H1 (cell line): Measurements from ENCODE around the gene PSME4. TPM values are rescaled to one million over a fixed set of nuclear protein-coding genes. Genes with fewer than 3 reads are reported as not detected.

Experiments
- CTCF ChIA-PET: fragments of 300-600 bp; sonication (Branson Sonifier 250); formaldehyde crosslinking; loops from one replicate; lab custom pipeline; 2021; ENCODE audit not compliant: partially characterized antibody; lab: Charles Lee
- POLR2A ChIA-PET: fragments of 300-600 bp; sonication (Branson Sonifier 250); formaldehyde crosslinking; loops from one replicate; lab custom pipeline; 2021; ENCODE audit warnings: inconsistent platforms; ENCODE audit not compliant: partially characterized antibody; lab: Charles Lee
- DNase-seq, 2 experiments: peaks; one replicate each; pipeline versions ENCODE4 v3.0.0 to v3.0.0-alpha.2; 2010 to 2022; ENCODE audit warnings: low spot score in 2 of 2, low read depth in 1 of 2, mixed read lengths in 1 of 2
- FAIRE-seq: peaks from 2 replicates; lab custom pipeline; 2011; peaks lifted over from hg19 to GRCh38; lab: Jason Lieb, UNC
- H2AFZ ChIP-seq: 2 replicates; pipeline ENCODE4 v1.8.1; 2012; ENCODE audit warnings: low read length, inconsistent platforms
- H2AK5ac ChIP-seq: 2 replicates; pipeline ENCODE4 v1.6.1; 2013; ENCODE audit warnings: low read depth, low read length
- H2BK120ac ChIP-seq: replicated peaks from 2 replicates; pipeline ENCODE3; 2013; ENCODE audit warnings: low read depth, low read length, inconsistent platforms
- H2BK12ac ChIP-seq: 2 replicates; pipeline ENCODE4 v1.6.1; 2013; ENCODE audit warnings: low read depth, low read length
- H2BK15ac ChIP-seq: 2 replicates; pipeline ENCODE4 v1.6.1; 2013; ENCODE audit warnings: low read length
- H2BK20ac ChIP-seq: 2 replicates; pipeline ENCODE4 v1.6.1; 2013; ENCODE audit warnings: low read length
- H2BK5ac ChIP-seq: 2 replicates; pipeline ENCODE4 v1.6.1; 2013; ENCODE audit warnings: low read depth, low read length
- H3K14ac ChIP-seq: 2 replicates; pipeline ENCODE4 v1.6.1; 2013; ENCODE audit warnings: inconsistent platforms; ENCODE audit not compliant: insufficient read length
- H3K18ac ChIP-seq: 2 replicates; pipeline ENCODE4 v1.6.1; 2013; ENCODE audit warnings: low read length; ENCODE audit errors: extremely low read depth
- H3K23ac ChIP-seq: 2 replicates; pipeline ENCODE4 v1.6.1; 2013; ENCODE audit warnings: inconsistent platforms; ENCODE audit not compliant: insufficient read length
- H3K23me2 ChIP-seq: 2 replicates; pipeline ENCODE4 v1.6.1; 2013; ENCODE audit warnings: low read depth, low read length
- H3K27ac ChIP-seq: 2 replicates; pipeline ENCODE4 v1.6.1; 2011; ENCODE audit warnings: low read depth, low read length, inconsistent platforms
- H3K27me3 ChIP-seq, 4 experiments: replicated peaks in 1 of 4; 1 replicate in 1 of 4; 2 replicates in 3 of 4; pipeline versions ENCODE4 v1.6.1 to v1.8.1; 2011 to 2013; ENCODE audit warnings: low read length in 3 of 4, mild to moderate bottlenecking in 3 of 4, inconsistent platforms in 2 of 4, mixed read lengths in 2 of 4, moderate library complexity in 1 of 4; ENCODE audit not compliant: control insufficient read depth in 3 of 4, insufficient read depth in 3 of 4; ENCODE audit errors: extremely low read depth in 1 of 4
- H3K36me3 ChIP-seq, 4 experiments: 2 replicates each; pipeline versions ENCODE4 v1.6.1 to v1.8.1; 2011 to 2013; ENCODE audit warnings: mild to moderate bottlenecking in 4 of 4, low read length in 3 of 4, moderate library complexity in 2 of 4, control low read depth in 1 of 4, inconsistent platforms in 1 of 4; ENCODE audit not compliant: insufficient read depth in 4 of 4, control insufficient read depth in 2 of 4
- H3K4ac ChIP-seq: replicated peaks from 2 replicates; pipeline ENCODE3; 2013; ENCODE audit warnings: low read length, low read depth, mixed read lengths, inconsistent platforms; ENCODE audit not compliant: insufficient read length
- H3K4me1 ChIP-seq, 4 experiments: replicated peaks in 1 of 4; 1 replicate in 1 of 4; 2 replicates in 3 of 4; pipeline versions ENCODE4 v1.6.1 to v1.8.1; 2011 to 2013; ENCODE audit warnings: low read length in 3 of 4, inconsistent platforms in 2 of 4, mixed read lengths in 1 of 4; ENCODE audit not compliant: insufficient read depth in 4 of 4, control insufficient read depth in 3 of 4
- H3K4me2 ChIP-seq, 2 experiments: 2 replicates each; pipeline versions ENCODE4 v1.6.1 to v1.8.1; 2011 to 2013; ENCODE audit warnings: low read depth in 2 of 2, low read length in 2 of 2, control low read depth in 1 of 2, inconsistent platforms in 1 of 2, mild to moderate bottlenecking in 1 of 2; ENCODE audit not compliant: insufficient read depth in 1 of 2
- H3K4me3 ChIP-seq, 4 experiments: fragments of 200-600, 300-600 bp in 1 of 4; sonication (generic), shearing (Covaris generic), sonication (Bioruptor Twin) in 1 of 4; 2 replicates each; pipeline versions ENCODE4 v1.5.1 to v1.8.1; 2011 to 2016; ENCODE audit warnings: low read length in 4 of 4, low read depth in 3 of 4, control low read depth in 2 of 4, inconsistent platforms in 2 of 4, mild to moderate bottlenecking in 2 of 4, mixed read lengths in 1 of 4, moderate library complexity in 1 of 4; ENCODE audit not compliant: insufficient read depth in 2 of 4; ENCODE audit errors: extremely low read depth in 1 of 4
- H3K56ac ChIP-seq: replicated peaks from 2 replicates; pipeline ENCODE3; 2013; ENCODE audit warnings: low read depth, mild to moderate bottlenecking, mixed read lengths, low read length, inconsistent platforms; ENCODE audit not compliant: insufficient read length
- H3K79me1 ChIP-seq: 2 replicates; pipeline ENCODE4 v1.6.1; 2013; ENCODE audit warnings: low read depth, low read length, control low read depth
- H3K79me2 ChIP-seq, 2 experiments: 2 replicates each; pipeline versions ENCODE4 v1.6.1 to v1.8.1; 2012 to 2013; ENCODE audit warnings: low read length in 2 of 2, mild to moderate bottlenecking in 2 of 2, inconsistent platforms in 1 of 2; ENCODE audit not compliant: insufficient read depth in 2 of 2, control insufficient read depth in 1 of 2
- H3K9ac ChIP-seq, 4 experiments: replicated peaks in 1 of 4; 1 replicate in 1 of 4; 2 replicates in 3 of 4; pipeline versions ENCODE4 v1.6.1 to v1.8.1; 2011 to 2013; ENCODE audit warnings: low read depth in 3 of 4, low read length in 3 of 4, control low read depth in 2 of 4, mild to moderate bottlenecking in 2 of 4, moderate library complexity in 2 of 4, inconsistent platforms in 1 of 4; ENCODE audit errors: extremely low read depth in 1 of 4
- H3K9me3 ChIP-seq, 2 experiments: 2 replicates each; pipeline versions ENCODE4 v1.6.1 to v1.8.1; 2012 to 2013; ENCODE audit warnings: mild to moderate bottlenecking in 2 of 2, moderate library complexity in 2 of 2, control low read depth in 1 of 2, inconsistent platforms in 1 of 2, low read depth in 1 of 2, low read length in 1 of 2, mixed read lengths in 1 of 2; ENCODE audit not compliant: insufficient read depth in 2 of 2
- H4K20me1 ChIP-seq, 2 experiments: replicated peaks in 1 of 2; 2 replicates each; pipeline versions ENCODE3 to v1.8.1; 2011 to 2013; ENCODE audit warnings: inconsistent platforms in 2 of 2, low read length in 2 of 2, mild to moderate bottlenecking in 1 of 2; ENCODE audit not compliant: insufficient read depth in 2 of 2, control insufficient read depth in 1 of 2
- H4K5ac ChIP-seq: 2 replicates; pipeline ENCODE4 v1.6.1; 2013; ENCODE audit warnings: low read length, low read depth, mixed read lengths, inconsistent platforms; ENCODE audit not compliant: insufficient read length
- H4K8ac ChIP-seq: 2 replicates; pipeline ENCODE4 v1.8.0; 2013; ENCODE audit warnings: mild to moderate bottlenecking, moderate library complexity, low read length, inconsistent platforms; ENCODE audit not compliant: insufficient read depth; ENCODE audit errors: extremely low read depth
- H4K91ac ChIP-seq: replicated peaks from 2 replicates; pipeline ENCODE3; 2013; ENCODE audit warnings: low read length, mixed read lengths, inconsistent platforms; ENCODE audit not compliant: insufficient read length
- E2F6 ChIP-seq: IDR thresholded peaks from 2 replicates; pipeline ENCODE4 v1.6.1; 2012; ENCODE audit warnings: inconsistent platforms
- FOSL1 ChIP-seq: IDR thresholded peaks from 2 replicates; pipeline ENCODE4 v1.6.1; 2011; ENCODE audit warnings: mild to moderate bottlenecking, low read depth, low read length, moderate library complexity; ENCODE audit not compliant: insufficient read depth
- POLR2A ChIP-seq, 2 experiments: IDR thresholded peaks; 1 replicate in 1 of 2; 2 replicates in 1 of 2; pipeline ENCODE4 v1.6.1; 2011; ENCODE audit warnings: low read depth in 2 of 2, low read length in 2 of 2, mild to moderate bottlenecking in 2 of 2; ENCODE audit errors: control extremely low read depth in 1 of 2
- SIX5 ChIP-seq: IDR thresholded peaks from 2 replicates; pipeline ENCODE4 v1.6.1; 2011; ENCODE audit warnings: mild to moderate bottlenecking, low read depth, low read length
- SP1 ChIP-seq: IDR thresholded peaks from 2 replicates; pipeline ENCODE4 v1.6.1; 2011; ENCODE audit warnings: low read depth, low read length
- SP4 ChIP-seq: IDR thresholded peaks from 2 replicates; pipeline ENCODE4 v1.6.1; 2012; ENCODE audit warnings: low read length, inconsistent platforms
- TEAD4 ChIP-seq: IDR thresholded peaks from 2 replicates; pipeline ENCODE4 v1.6.1; 2012; ENCODE audit warnings: low read depth, low read length, inconsistent platforms, mixed read lengths
- USF2 ChIP-seq: IDR thresholded peaks from 2 replicates; pipeline ENCODE4 v1.6.1; 2011; ENCODE audit warnings: low read length, improper control_type of control experiment
- WGBS, 2 experiments: shearing (Covaris generic) in 1 of 2; methylation state at CpG; one replicate each; pipeline versions ENCODE4 v1.1.6 to v1.1.7; 2013 to 2015; ENCODE audit warnings: low lambda C conversion rate in 2 of 2, mixed read lengths in 2 of 2, inconsistent platforms in 1 of 2, low coverage in 1 of 2, missing lambda C conversion rate in 1 of 2; ENCODE audit not compliant: insufficient replicate concordance in 2 of 2, insufficient coverage in 1 of 2, insufficient read length in 1 of 2; ENCODE audit errors: extremely low coverage in 1 of 2, missing lambda C conversion rate in 1 of 2; 5-methylcytosine and 5-hydroxymethylcytosine counted together
- polyA plus RNA-seq, 7 experiments: library from polyadenylated mRNA; depleted of rRNA in 3 of 7; stranded (reverse) in 5 of 7; unstranded in 2 of 7; fragments of >200 nt in 5 of 7; fragments of 200-250 nt in 2 of 7; gene quantifications; 1 replicate in 5 of 7; 2 replicates in 1 of 7; 4 replicates in 1 of 7; pipeline versions ENCODE4 v1.2.1 to v1.2.3, GENCODE V29; 2011 to 2013; ENCODE audit warnings: missing spikeins in 2 of 7, mixed read lengths in 2 of 7
- total RNA-seq: library from RNA; stranded (reverse); fragmentation: NEBNext Ultra II Directional; extraction: Animal tissue kit (Norgen Biotek cat#: 25700); gene quantifications from 2 replicates; pipeline ENCODE4 v1.2.1, GENCODE V29; 2021

Gene PSME4
- total and polyA plus RNA-seq, 2 of the 8 experiments (the other 6 are each of a cell fraction or from before 2014, with no cell fraction given), result 42.2 to 116 TPM

- 89% methylated on average over 6 of the region's 6 CpGs; no CpG with 5 or more reads in 1 of the 2 experiments for WGBS, 2 experiments
- no peak overlapping the region for H3K56ac ChIP-seq
- no peak overlapping the region for H2BK15ac ChIP-seq
- no peak overlapping the region for H2BK12ac ChIP-seq
- no peak overlapping the region for H4K91ac ChIP-seq
- peaks cover 0 to 5% (median 3%) of the 10 kb centered on the region in 4 experiments; a peak in 4 of 7 replicates for H3K4me1 ChIP-seq
- no peak overlapping the region for H2BK20ac ChIP-seq
- H4K20me1 ChIP-seq, result no peaks in the 10 kb centered on the region
- TF ChIP-seq SP1, result no peak
- no peak for TF ChIP-seq E2F6
- TF ChIP-seq SP4, result no peak
- no peak for TF ChIP-seq POLR2A (IDR thresholded peaks at IDR 0.05; ENCODE audit: control extremely low read depth in 1 of 2, low read depth in 2 of 2, low read length in 2 of 2)
- no peak for TF ChIP-seq FOSL1
- no peak for TF ChIP-seq SIX5
- TF ChIP-seq USF2, result no peak
- TF ChIP-seq TEAD4, result no peak
- TF ChIP-seq, all 59 proteins: peak for 0
- no peak for DNase-seq
- H3K23me2 ChIP-seq, result no peaks in the 10 kb centered on the region
- H2BK120ac ChIP-seq, result no peak overlapping the region
- peaks cover 0 to 5% (median 0%) of the 10 kb centered on the region in 4 experiments; a peak in 2 of 8 replicates for H3K36me3 ChIP-seq
- H3K4me3 ChIP-seq, result no peak overlapping the region
- no peak for FAIRE-seq
- no peaks in the 10 kb centered on the region for H3K27me3 ChIP-seq
- H3K79me1 ChIP-seq, result no peaks in the 10 kb centered on the region
- no peak overlapping the region for H4K5ac ChIP-seq
- no peaks in the 10 kb centered on the region for H3K79me2 ChIP-seq
- no peak overlapping the region for H4K8ac ChIP-seq
- no peak overlapping the region for H2BK5ac ChIP-seq
- CTCF ChIA-PET, result interaction anchor here (0.6 to 0.8 kb wide), 2 partner anchors 8 to 245 kb away, joined by 3 read pairs; no protein-coding TSS in a partner anchor
- H3K23ac ChIP-seq, result no peak overlapping the region
- H3K9ac ChIP-seq, result no peak overlapping the region
- no peak overlapping the region for H3K4ac ChIP-seq
- no peaks in the 10 kb centered on the region for H3K9me3 ChIP-seq
- H3K27ac ChIP-seq, result no peak overlapping the region
- no peak overlapping the region for H2AK5ac ChIP-seq
- no peak overlapping the region for H3K18ac ChIP-seq
- H2AFZ ChIP-seq, result no peak overlapping the region
- H3K14ac ChIP-seq, result no peak overlapping the region
- POLR2A ChIA-PET, result interaction anchor here (1.1 kb wide), 1 partner anchor 55 kb away, joined by 3 read pairs; the partner anchor contains the start of gene CHAC2
- H3K4me2 ChIP-seq, result no peak overlapping the region
Measured at GRCh38 chr2:53821810-53822209, 149.0 kb downstream of the PSME4 start.
